Upper lobe of right lung (tissue), 1 donor: ENCODE data around the gene FAM222B. TPM values are rescaled to one million over a fixed set of nuclear protein-coding genes. Genes with fewer than 3 reads are reported as not detected.
A peak's percentile ranks its signal among the peaks of the same experiment; 100 is the strongest.

Experiments used
- ATAC-seq: fragments of 200-7000 bp; cut with Tn5 transposase; one replicate; pipeline ENCODE4 v1.9.1; 2020; ENCODE audit warnings: mild to moderate bottlenecking, moderate library complexity
- DNase-seq: peaks from one replicate; pipeline ENCODE4 v3.0.0-alpha.2; 2020
- H3K27ac ChIP-seq: fragments of 200-600 bp; one replicate; pipeline ENCODE4 v1.8.0; 2022
- H3K27me3 ChIP-seq: fragments of 200-600 bp; one replicate; pipeline ENCODE4 v1.8.0; 2022; ENCODE audit warnings: mild to moderate bottlenecking
- H3K36me3 ChIP-seq: fragments of 200-600 bp; one replicate; pipeline ENCODE4 v1.8.0; 2022
- H3K4me1 ChIP-seq: fragments of 200-600 bp; one replicate; pipeline ENCODE4 v1.8.0; 2022
- H3K4me3 ChIP-seq: fragments of 200-600 bp; one replicate; pipeline ENCODE4 v1.8.0; 2022; ENCODE audit warnings: mild to moderate bottlenecking
- H3K9me3 ChIP-seq: fragments of 200-600 bp; one replicate; pipeline ENCODE4 v1.8.0; 2022
- intact Hi-C: fragments of 100-400 bp; cut with DNase I; formaldehyde crosslinking; loops from one replicate; pipeline ENCODE4 v1.11.0; 2022
- microRNA-seq: library from miRNA; unstranded; fragments of <30 nt; microRNA quantifications from one replicate; pipeline ENCODE4 v1.2.0, GENCODE V29; 2020; ENCODE audit warnings: borderline microRNAs expressed
- total RNA-seq: library from RNA; stranded (reverse); fragmentation: NEBNext Ultra II Directional; extraction: Animal tissue kit (Norgen Biotek cat#: 25700); gene quantifications from one replicate; pipeline ENCODE4 v1.2.1, GENCODE V29; 2021
- TF ChIP-seq, protein P1 (sequence below): fragments of 200-600 bp; IDR thresholded peaks from one replicate; pipeline ENCODE4 v1.8.0; 2022; ENCODE audit warnings: antibody characterized with exemption
- donor health status: DM: no; HTN: yes; CAD: no; lungs with severe emphysema.

The FAM222B gene
- total RNA-seq, 1 donor from 2014 or later, result 22.2 TPM

DNA sequence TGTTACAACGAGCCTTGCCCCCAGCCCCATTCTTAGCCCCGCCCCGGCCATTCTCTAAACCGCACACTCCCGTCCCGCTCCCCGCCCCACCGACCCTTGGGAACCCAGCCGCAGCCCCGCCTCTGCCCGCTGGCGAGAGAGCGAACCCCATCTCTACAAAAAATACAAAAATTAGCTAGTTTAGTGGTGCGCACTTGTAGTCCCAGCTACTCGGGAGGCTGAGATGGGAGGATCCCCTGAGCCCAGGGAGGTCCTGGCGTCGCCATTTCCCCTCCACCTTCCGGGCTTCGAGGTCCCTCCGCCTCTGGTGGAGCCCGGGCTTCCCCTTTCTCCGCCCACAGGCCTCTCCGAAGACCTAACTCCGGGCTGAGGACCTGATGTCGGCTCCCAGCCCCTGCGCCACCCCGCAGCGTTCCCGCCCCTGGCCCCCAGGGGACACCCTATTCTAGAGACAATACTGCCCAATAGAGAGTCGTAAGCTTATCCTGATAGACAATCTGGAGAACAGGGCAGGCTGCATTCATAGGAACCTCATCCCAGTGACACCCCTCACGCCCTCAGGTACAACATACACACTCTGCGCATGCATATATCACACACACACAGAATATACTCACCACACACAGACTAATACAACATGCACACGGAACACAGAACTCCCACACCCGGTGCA is 130.4 kb downstream of the FAM222B start:
- H3K4me3 ChIP-seq, result peak overlapping the region; percentile 80
- no peaks in the 10 kb centered on the region for H3K9me3 ChIP-seq
- H3K4me1 ChIP-seq, result peaks cover 16% of the 10 kb centered on the region
- peak; percentile 40 for ATAC-seq
- DNase-seq, result peak; percentile 81
- intact Hi-C loops, result no loop called here
- TF ChIP-seq, protein P1, sequence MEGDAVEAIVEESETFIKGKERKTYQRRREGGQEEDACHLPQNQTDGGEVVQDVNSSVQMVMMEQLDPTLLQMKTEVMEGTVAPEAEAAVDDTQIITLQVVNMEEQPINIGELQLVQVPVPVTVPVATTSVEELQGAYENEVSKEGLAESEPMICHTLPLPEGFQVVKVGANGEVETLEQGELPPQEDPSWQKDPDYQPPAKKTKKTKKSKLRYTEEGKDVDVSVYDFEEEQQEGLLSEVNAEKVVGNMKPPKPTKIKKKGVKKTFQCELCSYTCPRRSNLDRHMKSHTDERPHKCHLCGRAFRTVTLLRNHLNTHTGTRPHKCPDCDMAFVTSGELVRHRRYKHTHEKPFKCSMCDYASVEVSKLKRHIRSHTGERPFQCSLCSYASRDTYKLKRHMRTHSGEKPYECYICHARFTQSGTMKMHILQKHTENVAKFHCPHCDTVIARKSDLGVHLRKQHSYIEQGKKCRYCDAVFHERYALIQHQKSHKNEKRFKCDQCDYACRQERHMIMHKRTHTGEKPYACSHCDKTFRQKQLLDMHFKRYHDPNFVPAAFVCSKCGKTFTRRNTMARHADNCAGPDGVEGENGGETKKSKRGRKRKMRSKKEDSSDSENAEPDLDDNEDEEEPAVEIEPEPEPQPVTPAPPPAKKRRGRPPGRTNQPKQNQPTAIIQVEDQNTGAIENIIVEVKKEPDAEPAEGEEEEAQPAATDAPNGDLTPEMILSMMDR, result no peak
- peaks cover 16% of the 10 kb centered on the region for H3K36me3 ChIP-seq
- peak overlapping the region; percentile 90 for H3K27ac ChIP-seq
- no peaks in the 10 kb centered on the region for H3K27me3 ChIP-seq

DNA sequence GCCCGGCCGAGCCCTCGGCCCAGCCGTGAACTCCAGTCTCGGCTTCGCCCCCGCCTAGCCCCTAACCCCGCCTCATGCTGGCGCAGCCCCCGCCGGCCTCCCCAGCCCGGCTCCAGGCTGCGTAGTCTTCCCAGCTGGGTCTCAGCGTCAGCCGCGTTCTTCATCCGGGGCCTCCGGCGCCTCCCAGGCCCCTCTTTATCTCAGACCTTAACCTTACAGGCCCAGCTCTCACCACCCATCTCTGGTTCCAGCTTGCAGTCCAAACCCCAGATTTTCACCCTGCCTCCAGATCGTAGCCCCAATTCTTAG is 130.9 kb downstream of the FAM222B start, which contains the start of gene PROCA1:
Gene PROCA1 (minus strand): TSS at position 166 of the 309 bp plus-strand sequence. CDS start 228 bp downstream, outside the sequence.
- Histone ChIP-seq H3K27me3 (no peaks in the 10 kb centered on the region), H3K4me1 (peaks cover 12% of the 10 kb centered on the region), H3K9me3 (no peaks in the 10 kb centered on the region), H3K4me3 (peak within 1 kb of the TSS; percentile 80), H3K27ac (peak within 1 kb of the TSS; percentile 90), H3K36me3 (peaks cover 16% of the 10 kb centered on the region)
- TF ChIP-seq, protein P1, result no peak
- no peak for DNase-seq
- intact Hi-C loops, result no loop called here
- ATAC-seq, result no peak

DNA sequence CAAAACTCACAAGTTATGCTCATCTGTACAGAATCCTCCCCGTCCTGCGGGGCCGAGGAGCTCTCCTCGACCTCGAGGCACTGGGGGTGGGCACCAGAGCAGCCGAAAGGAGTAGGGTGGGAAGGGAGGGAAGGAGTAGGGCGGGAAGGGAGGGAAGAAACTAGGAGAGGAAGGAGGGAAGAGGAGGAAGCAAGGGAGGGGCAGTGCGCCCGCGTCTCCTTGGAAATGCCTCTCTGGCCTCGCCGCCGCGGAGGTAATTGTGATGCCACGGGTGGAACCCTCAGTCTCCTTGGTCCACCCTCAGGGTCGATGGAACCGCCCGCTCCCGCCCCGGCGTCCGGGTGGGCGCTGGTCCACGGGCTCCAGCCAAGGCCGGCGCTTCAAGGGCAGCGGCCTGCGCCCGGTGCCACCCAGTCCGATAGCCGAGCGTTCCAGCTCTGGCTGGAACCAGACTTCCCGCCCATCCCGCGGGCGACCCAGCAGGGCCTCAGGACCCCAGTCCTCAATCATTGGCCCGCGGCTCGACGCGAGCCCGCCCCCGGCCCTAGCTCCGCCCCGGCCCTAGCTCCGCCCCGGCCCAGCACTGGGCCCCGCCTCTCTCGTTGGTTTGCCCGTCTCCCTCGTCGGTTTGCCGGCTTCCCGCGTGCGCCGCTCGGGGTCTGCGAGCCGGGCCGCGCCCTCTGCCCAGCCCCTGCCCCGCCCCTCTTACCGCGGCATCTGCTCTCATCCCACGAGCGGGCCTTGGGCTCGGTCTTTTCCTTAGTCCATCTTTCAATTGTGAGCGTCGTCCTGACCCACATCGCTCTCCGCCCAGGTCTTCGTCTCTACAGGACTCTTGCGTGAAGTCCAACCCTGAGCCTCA is 131.5 kb downstream of the FAM222B start:
- intact Hi-C loops, result no loop called here
- DNase-seq, result peak; percentile 95
- Histone ChIP-seq H3K4me3 (peak overlapping the region; percentile 80), H3K4me1 (peaks cover 7% of the 10 kb centered on the region), H3K9me3 (no peaks in the 10 kb centered on the region), H3K36me3 (peaks cover 16% of the 10 kb centered on the region), H3K27me3 (no peaks in the 10 kb centered on the region), H3K27ac (peak overlapping the region; percentile 90)
- TF ChIP-seq, protein P1, result no peak
- ATAC-seq, result peak; percentile 96

DNA sequence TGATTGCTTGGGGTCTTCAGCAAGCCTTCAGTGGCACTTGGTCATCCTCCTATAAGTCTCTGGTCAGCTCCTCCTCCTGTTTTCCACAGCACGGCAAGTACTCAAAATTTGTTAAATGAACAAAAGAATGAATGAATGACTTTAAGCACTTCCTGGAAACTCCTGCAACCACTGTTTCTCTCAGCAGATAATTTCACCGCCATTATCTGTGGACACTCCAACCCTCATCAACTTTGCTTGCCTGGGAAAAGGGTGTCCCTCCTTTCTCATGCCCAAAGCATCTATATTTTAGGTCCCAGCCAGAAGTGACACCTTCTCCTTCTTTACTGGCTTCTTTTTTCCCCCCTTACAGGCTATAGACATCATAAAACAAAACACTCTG is 135.3 kb downstream of the FAM222B start:
- Histone ChIP-seq H3K27ac (no peak overlapping the region), H3K27me3 (no peaks in the 10 kb centered on the region), H3K4me3 (no peak overlapping the region), H3K9me3 (no peaks in the 10 kb centered on the region), H3K4me1 (peaks cover 6% of the 10 kb centered on the region), H3K36me3 (peaks cover 14% of the 10 kb centered on the region)
- ATAC-seq (no peak), DNase-seq (no peak)
- intact Hi-C loops, result no loop called here
- TF ChIP-seq, protein P1, result no peak

DNA sequence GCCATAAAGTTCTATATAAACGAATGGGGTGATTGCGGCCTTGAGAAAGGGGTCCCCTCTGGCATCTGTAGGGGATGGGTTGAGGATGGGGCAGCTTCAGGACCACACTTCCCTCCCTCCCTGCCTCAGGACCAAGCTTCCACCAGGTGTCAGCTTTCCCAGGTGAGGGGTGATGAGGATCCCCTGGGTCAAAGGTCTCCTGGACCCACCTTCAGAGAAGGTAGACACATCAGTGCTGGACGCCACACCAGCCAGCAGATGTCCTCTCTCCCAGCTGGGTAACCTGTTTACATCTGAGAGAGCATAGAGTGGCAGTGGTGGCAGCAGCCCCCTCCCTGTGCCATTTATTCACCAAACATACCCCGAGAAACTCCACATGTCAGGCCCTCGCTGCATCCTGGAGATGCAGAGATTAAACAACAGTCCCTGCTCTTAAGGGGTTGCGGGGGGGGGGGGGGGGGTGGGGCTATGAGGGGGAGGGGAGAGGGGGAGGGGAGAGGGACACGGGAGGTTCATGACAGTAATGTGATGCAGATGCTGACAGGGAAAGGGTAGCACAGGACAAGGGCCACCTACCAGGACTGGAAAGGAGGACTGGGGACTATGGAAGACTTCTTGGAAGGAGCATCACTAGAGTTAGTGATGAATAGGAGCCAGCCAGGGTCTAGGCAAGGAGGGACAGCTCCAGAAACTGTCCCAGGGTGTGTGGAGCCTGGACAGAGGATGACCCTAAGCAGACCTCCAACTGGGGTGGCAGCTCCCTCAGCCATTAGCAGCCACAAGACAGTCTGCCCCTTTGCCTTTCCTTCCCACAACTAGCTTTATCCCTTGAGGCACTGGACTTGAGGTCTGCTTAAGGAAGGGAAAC is 135.9 kb downstream of the FAM222B start:
- no peak overlapping the region for H3K27ac ChIP-seq
- no peaks in the 10 kb centered on the region for H3K27me3 ChIP-seq
- no peak for ATAC-seq
- H3K36me3 ChIP-seq, result peaks cover 20% of the 10 kb centered on the region
- TF ChIP-seq, protein P1, result no peak
- intact Hi-C loops, result no loop called here
- H3K9me3 ChIP-seq, result no peaks in the 10 kb centered on the region
- no peak overlapping the region for H3K4me3 ChIP-seq
- peaks cover 5% of the 10 kb centered on the region for H3K4me1 ChIP-seq
- no peak for DNase-seq

Small RNA genes lying within 50 kb of the gene (microRNA-seq; reads per million reads assigned to microRNA genes)
- not detected for gene MIR451B

Other genes starting within 250 kb of the FAM222B start
- gene SPAG5, start 243.8 kb downstream of the FAM222B start, total RNA-seq, result 3.2 TPM
- gene RSKR, start 228.6 kb downstream of the FAM222B start, total RNA-seq, result 12.3 TPM
- gene BLTP2, start 197.6 kb downstream of the FAM222B start, total RNA-seq, result 145 TPM
- gene SDF2, start 180.9 kb downstream of the FAM222B start, total RNA-seq, result 52.8 TPM
- gene SUPT6H, start 180.6 kb downstream of the FAM222B start, total RNA-seq, result 62.4 TPM
- gene PROCA1, start 130.9 kb downstream of the FAM222B start, total RNA-seq, result 3.3 TPM
- 63.5 TPM for gene RAB34, start 124.9 kb downstream of the FAM222B start, total RNA-seq
- 1,221 TPM for gene RPL23A, start 122.8 kb downstream of the FAM222B start, total RNA-seq
- gene TLCD1, start 116.6 kb downstream of the FAM222B start, total RNA-seq, result 16.2 TPM
- gene NEK8, start 114.0 kb downstream of the FAM222B start, total RNA-seq, result 8.4 TPM
- 65.9 TPM for gene TRAF4, start 98.8 kb downstream of the FAM222B start, total RNA-seq
- gene ERAL1, start 12.2 kb upstream of the FAM222B start, total RNA-seq, result 24.4 TPM
- 157 TPM for gene FLOT2, start 54.9 kb upstream of the FAM222B start, total RNA-seq
- 12.8 TPM for gene DHRS13, start 60.3 kb upstream of the FAM222B start, total RNA-seq
- 40.0 TPM for gene PHF12, start 108.7 kb upstream of the FAM222B start, total RNA-seq
- not detected for gene SEZ6, start 163.2 kb upstream of the FAM222B start, total RNA-seq
- gene PIPOX, start 200.4 kb upstream of the FAM222B start, total RNA-seq, result 0.87 TPM